Left ventricle myocardium inferior (tissue), 1 donor: ENCODE measurements around the gene DDRGK1. TPM values are rescaled to one million over a fixed set of nuclear protein-coding genes. Genes with fewer than 3 reads are reported as not detected.

ENCODE experiments used
- DNase-seq: peaks from one replicate; pipeline ENCODE4 v3.0.0-alpha.2; 2020
- H3K27ac ChIP-seq: fragments of 200-600 bp; replicated peaks from 2 replicates; pipeline ENCODE4 v1.8.0; 2021
- H3K27me3 ChIP-seq: fragments of 200-600 bp; 2 replicates; pipeline ENCODE4 v1.8.0; 2021; ENCODE audit warnings: low read depth
- H3K36me3 ChIP-seq: fragments of 200-600 bp; 2 replicates; pipeline ENCODE4 v1.8.0; 2021
- H3K4me1 ChIP-seq: fragments of 200-600 bp; 2 replicates; pipeline ENCODE4 v1.8.0; 2021
- H3K4me3 ChIP-seq: fragments of 200-600 bp; 2 replicates; pipeline ENCODE4 v1.8.0; 2021; ENCODE audit warnings: mild to moderate bottlenecking, moderate library complexity
- H3K9me3 ChIP-seq: fragments of 200-600 bp; replicated peaks from 2 replicates; pipeline ENCODE4 v1.8.0; 2021
- CTCF ChIP-seq: fragments of 200-600 bp; IDR thresholded peaks from 2 replicates; pipeline ENCODE4 v1.8.0; 2021; ENCODE audit warnings: antibody characterized with exemption, mild to moderate bottlenecking, borderline replicate concordance
- intact Hi-C: fragments of 100-400 bp; cut with micrococcal nuclease; formaldehyde crosslinking; loops from one replicate; pipeline ENCODE4 v1.11.0; 2022
- total RNA-seq: library from RNA; stranded (reverse); fragmentation: NEBNext Ultra II Directional; extraction: Animal tissue kit (Norgen Biotek cat#: 25700); gene quantifications from one replicate; pipeline ENCODE4 v1.2.1, GENCODE V29; 2021
- donor health status: DM: no; HTN: yes; CAD: no; lungs with severe emphysema.

The DDRGK1 gene
- total RNA-seq, 1 donor from 2014 or later: 30.0 TPM

DNA sequence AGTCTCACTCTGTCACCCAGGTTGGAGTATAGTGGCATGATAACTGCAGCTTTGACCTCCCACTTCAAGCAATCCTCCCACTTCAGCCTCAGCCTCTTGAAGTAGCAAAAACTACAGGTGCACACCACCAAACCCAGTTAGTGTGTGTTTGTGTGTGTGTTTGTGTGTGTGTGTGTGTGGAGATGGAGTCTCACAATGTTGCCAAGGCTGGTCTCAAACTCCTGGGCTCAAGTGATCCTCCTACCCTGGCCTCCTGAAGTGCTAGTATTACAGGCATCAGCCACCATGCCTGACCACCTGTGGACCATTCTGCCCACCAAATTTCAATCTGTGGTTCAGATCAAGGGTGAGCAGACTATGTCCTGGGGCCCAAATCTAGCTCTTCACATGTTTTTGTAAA is 53.6 kb downstream of the DDRGK1 start:
- DNase-seq: no peak
- H3K4me1 ChIP-seq: peaks cover 66% of the 10 kb centered on the region
- intact Hi-C loops: no loop called here
- H3K9me3 ChIP-seq: no peaks in the 10 kb centered on the region
- H3K27me3 ChIP-seq: no peaks in the 10 kb centered on the region
- H3K4me3 ChIP-seq: no peak overlapping the region
- no peak for TF ChIP-seq CTCF
- peak overlapping the region; percentile 11 for H3K27ac ChIP-seq
- H3K36me3 ChIP-seq: peaks cover 43% of the 10 kb centered on the region

DNA sequence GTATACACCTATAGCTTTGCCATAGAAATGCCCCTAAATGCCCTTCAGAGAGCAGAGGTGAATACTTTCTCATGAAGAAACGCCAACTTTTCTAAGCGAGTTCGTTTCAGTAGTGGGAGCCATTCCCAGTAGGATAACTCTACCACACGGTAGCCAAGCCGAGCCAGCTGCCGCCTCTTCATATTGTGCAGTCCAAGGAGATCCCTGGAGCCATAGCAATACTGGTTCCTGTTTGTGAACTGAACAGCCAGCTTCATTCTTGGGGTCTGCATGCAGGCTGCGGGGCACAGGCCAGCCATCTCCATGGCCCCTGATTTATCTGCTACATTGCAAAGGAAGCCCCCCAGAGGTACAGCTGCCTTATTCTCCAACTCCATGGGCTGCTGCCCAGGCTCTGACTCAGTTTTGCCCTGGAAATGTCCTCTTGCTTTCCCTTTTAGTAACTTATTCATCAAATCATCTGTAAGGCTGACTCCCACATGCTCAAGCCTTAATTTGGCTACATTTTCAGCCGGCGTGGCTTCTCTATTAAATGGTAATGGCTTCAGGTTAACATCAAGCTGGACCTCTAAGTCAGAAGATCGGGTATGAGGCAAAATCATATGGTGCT is 57.6 kb downstream of the DDRGK1 start:
- no peaks in the 10 kb centered on the region for H3K27me3 ChIP-seq
- peaks cover 27% of the 10 kb centered on the region for H3K4me1 ChIP-seq
- no peak for TF ChIP-seq CTCF
- intact Hi-C loops: no loop called here
- no peaks in the 10 kb centered on the region for H3K9me3 ChIP-seq
- H3K27ac ChIP-seq: no peak overlapping the region
- H3K36me3 ChIP-seq: peaks cover 31% of the 10 kb centered on the region
- no peak for DNase-seq
- H3K4me3 ChIP-seq: no peak overlapping the region

- no peak for DNase-seq
- intact Hi-C loops: no loop called here
- peaks cover 3% of the 10 kb centered on the region for H3K4me1 ChIP-seq
These were observed 62.7 kb downstream of the DDRGK1 start for GRCh38 chr20:3141757-3142156.

More at GRCh38 chr20:3141757-3142156, 62.7 kb downstream of the DDRGK1 start:
- Histone ChIP-seq H3K4me3 (no peak overlapping the region), H3K9me3 (no peaks in the 10 kb centered on the region), H3K27ac (no peak overlapping the region), H3K36me3 (peaks cover 5% of the 10 kb centered on the region), H3K27me3 (no peaks in the 10 kb centered on the region)
- no peak for TF ChIP-seq CTCF

Other genes with a start within 250 kb of the DDRGK1 start
- not detected for gene GNRH2, start 161.1 kb downstream of the DDRGK1 start, total RNA-seq
- gene MRPS26, start 158.6 kb downstream of the DDRGK1 start, total RNA-seq: 55.6 TPM
- not detected for gene OXT, start 133.1 kb downstream of the DDRGK1 start, total RNA-seq
- 0.38 TPM for gene AVP, start 120.0 kb downstream of the DDRGK1 start, total RNA-seq
- 27.8 TPM for gene FASTKD5, start 44.8 kb downstream of the DDRGK1 start, total RNA-seq
- 3.1 TPM for gene UBOX5, start 44.8 kb downstream of the DDRGK1 start, total RNA-seq
- gene LZTS3, start 31.1 kb downstream of the DDRGK1 start, total RNA-seq: 13.4 TPM
- 17.2 TPM for gene ITPA, start 4.8 kb upstream of the DDRGK1 start, total RNA-seq
- 0.11 TPM for gene SLC4A11, start 34.5 kb upstream of the DDRGK1 start, total RNA-seq
- gene DNAAF9, start 203.0 kb upstream of the DDRGK1 start, total RNA-seq: 26.2 TPM